ENCODE measurements around the gene MND1. TPM values are rescaled to one million over a fixed set of nuclear protein-coding genes. Genes with fewer than 3 reads are reported as not detected.

Gene MND1
- total RNA-seq, 4 donors from 2014 or later: 2.3 to 4.2 (median 3.8) TPM

DNA sequence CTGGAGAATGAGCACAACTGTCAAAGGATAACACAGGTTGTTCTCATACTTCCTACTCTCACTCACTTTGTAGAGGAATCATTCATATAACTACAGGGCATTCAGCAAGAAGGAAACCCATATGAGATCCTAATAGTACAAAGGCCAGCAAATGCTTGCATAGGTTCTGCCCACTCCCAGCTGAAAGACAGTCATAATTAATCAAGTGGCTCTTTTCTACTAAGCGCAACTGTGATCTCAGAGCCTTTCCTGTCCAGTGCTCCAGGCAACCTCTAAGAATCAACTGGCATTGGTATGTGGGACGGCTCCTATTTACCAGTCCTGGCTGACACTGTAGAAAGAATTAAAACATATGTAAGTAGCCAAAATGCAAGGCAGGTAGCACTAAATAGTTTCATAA is 18.9 kb upstream of the MND1 start:
- Histone ChIP-seq H3K27me3 (no peaks in the 10 kb centered on the region), H3K4me3 (no peak overlapping the region), H3K4me1 (peaks cover 0 to 21% (median 0%) of the 10 kb centered on the region in 3 donors), H3K27ac (no peak overlapping the region), H3K36me3 (peaks cover 0 to 36% (median 0%) of the 10 kb centered on the region in 3 donors), H3K9me3 (no peaks in the 10 kb centered on the region)
- TF ChIP-seq, protein P1, sequence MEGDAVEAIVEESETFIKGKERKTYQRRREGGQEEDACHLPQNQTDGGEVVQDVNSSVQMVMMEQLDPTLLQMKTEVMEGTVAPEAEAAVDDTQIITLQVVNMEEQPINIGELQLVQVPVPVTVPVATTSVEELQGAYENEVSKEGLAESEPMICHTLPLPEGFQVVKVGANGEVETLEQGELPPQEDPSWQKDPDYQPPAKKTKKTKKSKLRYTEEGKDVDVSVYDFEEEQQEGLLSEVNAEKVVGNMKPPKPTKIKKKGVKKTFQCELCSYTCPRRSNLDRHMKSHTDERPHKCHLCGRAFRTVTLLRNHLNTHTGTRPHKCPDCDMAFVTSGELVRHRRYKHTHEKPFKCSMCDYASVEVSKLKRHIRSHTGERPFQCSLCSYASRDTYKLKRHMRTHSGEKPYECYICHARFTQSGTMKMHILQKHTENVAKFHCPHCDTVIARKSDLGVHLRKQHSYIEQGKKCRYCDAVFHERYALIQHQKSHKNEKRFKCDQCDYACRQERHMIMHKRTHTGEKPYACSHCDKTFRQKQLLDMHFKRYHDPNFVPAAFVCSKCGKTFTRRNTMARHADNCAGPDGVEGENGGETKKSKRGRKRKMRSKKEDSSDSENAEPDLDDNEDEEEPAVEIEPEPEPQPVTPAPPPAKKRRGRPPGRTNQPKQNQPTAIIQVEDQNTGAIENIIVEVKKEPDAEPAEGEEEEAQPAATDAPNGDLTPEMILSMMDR (IDR thresholded peaks at IDR 0.05): no peak
- no peak for TF ChIP-seq POLR2A (IDR thresholded peaks at IDR 0.05)
- DNase-seq: no peak
- intact Hi-C loops (cut with DNase I): no loop called here
- WGBS, 2 donors: 75 to 78% methylated on average over 2 of the region's 2 CpGs

DNA sequence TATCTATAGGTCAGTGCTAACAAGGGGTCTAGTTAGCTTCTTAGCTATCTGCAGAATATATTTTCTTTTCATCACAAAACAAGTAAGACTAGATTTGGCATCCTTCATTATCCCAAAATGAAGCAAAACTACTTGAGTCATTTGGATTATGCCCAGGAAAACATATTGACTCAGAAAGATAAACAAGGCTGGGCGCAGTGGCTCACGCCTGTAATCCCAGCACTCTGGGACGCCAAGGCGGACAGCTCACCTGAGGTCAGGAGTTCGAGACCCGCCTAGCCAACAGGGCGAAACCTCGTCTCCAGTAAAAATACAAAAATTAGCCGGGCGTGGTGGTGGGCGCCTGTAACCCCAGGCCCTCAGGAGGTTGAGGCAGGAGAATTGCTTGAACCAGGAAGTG is 18.0 kb upstream of the MND1 start:
- Histone ChIP-seq H3K27ac (no peak overlapping the region), H3K27me3 (no peaks in the 10 kb centered on the region), H3K4me1 (peaks cover 0 to 21% (median 0%) of the 10 kb centered on the region in 3 donors), H3K9me3 (no peaks in the 10 kb centered on the region), H3K4me3 (no peak overlapping the region), H3K36me3 (peaks cover 0 to 28% (median 0%) of the 10 kb centered on the region in 3 donors)
- intact Hi-C loops (cut with DNase I): no loop called here
- TF ChIP-seq, protein P1 (IDR thresholded peaks at IDR 0.05): no peak
- no peak for TF ChIP-seq POLR2A (IDR thresholded peaks at IDR 0.05)
- 50 to 77% methylated on average over 11 of the region's 11 CpGs for WGBS, 2 donors
- no peak for DNase-seq

DNA sequence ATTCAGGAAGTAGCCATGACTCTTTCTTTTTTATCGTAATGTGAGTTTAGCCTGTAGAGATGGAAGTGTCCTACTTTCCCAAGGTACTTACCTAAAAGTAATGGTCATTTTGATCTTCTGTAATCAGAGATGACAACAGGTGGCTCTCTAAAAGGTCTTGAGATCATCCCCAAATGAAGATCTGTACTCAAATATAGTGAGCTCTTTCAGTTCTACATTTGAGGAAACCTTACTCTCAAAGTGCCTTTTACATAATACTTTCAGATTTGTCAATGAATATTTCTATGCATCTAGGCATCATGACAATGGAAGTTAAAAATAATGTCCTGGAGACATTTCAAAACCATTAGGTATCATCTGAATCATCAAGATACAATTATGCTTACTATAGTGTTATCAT is 17.2 kb upstream of the MND1 start:
- no peak for DNase-seq
- Histone ChIP-seq H3K9me3 (no peaks in the 10 kb centered on the region), H3K4me1 (peaks cover 0 to 21% (median 0%) of the 10 kb centered on the region in 3 donors), H3K36me3 (peaks cover 0 to 25% (median 0%) of the 10 kb centered on the region in 3 donors), H3K27ac (no peak overlapping the region), H3K27me3 (no peaks in the 10 kb centered on the region), H3K4me3 (no peak overlapping the region)
- intact Hi-C loops (cut with DNase I): no loop called here
- 87 to 92% methylated on average over 1 of the region's 1 CpG for WGBS, 2 donors
- no peak for TF ChIP-seq POLR2A (IDR thresholded peaks at IDR 0.05)
- TF ChIP-seq, protein P1 (IDR thresholded peaks at IDR 0.05): no peak

DNA sequence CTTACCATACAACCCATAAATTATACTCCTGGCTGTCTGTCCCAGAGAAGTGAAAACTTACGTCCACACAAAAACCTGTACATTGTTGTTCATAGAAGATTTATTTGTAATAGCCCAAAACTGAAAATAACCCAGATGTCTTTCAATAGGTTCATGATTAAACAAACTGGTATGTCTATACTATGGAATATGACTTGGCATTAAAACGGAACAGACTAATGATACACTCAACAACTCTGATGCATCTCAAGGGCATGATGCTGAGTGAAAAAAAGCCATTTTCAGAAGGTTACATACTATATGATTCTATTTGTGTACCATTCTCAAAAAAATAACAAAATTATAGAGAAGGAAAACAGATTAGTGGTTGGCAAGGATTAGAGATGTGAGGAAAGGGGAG is 11.6 kb upstream of the MND1 start:
- Histone ChIP-seq H3K4me3 (no peak overlapping the region), H3K27ac (no peak overlapping the region), H3K9me3 (no peaks in the 10 kb centered on the region), H3K4me1 (peaks cover 0 to 11% (median 0%) of the 10 kb centered on the region in 3 donors), H3K36me3 (peaks cover 0 to 4% (median 0%) of the 10 kb centered on the region in 3 donors), H3K27me3 (no peaks in the 10 kb centered on the region)
- intact Hi-C loops (cut with DNase I): no loop called here
- DNase-seq: no peak
- 74 to 89% methylated on average over 2 of the region's 2 CpGs for WGBS, 2 donors
- no peak for TF ChIP-seq POLR2A (IDR thresholded peaks at IDR 0.05)
- TF ChIP-seq, protein P1 (IDR thresholded peaks at IDR 0.05): no peak

DNA sequence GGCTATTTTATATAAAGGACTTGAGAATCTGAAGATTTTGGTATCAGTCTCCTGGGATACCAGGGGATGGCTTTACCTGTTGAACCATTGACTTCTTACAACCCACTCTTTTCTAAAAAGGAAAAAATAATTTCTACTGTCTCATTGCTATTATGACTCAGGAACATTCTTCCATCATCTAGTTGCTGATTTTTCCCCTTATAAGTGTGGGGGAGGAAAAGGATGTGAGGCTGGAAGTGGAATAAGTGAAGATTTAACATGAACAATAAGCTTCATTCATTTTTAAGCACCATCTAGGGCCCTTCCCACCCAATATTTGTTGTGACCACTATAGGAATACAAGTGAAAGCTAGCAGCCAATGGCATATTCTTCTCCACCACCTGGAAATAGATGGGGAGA is 10.6 kb upstream of the MND1 start:
- Histone ChIP-seq H3K9me3 (no peaks in the 10 kb centered on the region), H3K36me3 (no peaks in the 10 kb centered on the region), H3K27me3 (no peaks in the 10 kb centered on the region), H3K4me3 (no peak overlapping the region), H3K27ac (no peak overlapping the region), H3K4me1 (peaks cover 0 to 11% (median 0%) of the 10 kb centered on the region in 3 donors)
- TF ChIP-seq, protein P1 (IDR thresholded peaks at IDR 0.05): no peak
- no peak for TF ChIP-seq POLR2A (IDR thresholded peaks at IDR 0.05)
- intact Hi-C loops (cut with DNase I): no loop called here
- DNase-seq: no peak

Measured in esophagus squamous epithelium (tissue), 5 donors.